Astrocyte of the hippocampus (primary cell): ENCODE measurements around the gene PDGFRB.
A peak's percentile ranks its signal among the peaks of the same experiment; 100 is the strongest.

Source experiments
- DNase-seq: peaks from one replicate; pipeline ENCODE4 v3.0.0; 2011; ENCODE audit warnings: low read depth, low spot score

Gene PDGFRB

DNA sequence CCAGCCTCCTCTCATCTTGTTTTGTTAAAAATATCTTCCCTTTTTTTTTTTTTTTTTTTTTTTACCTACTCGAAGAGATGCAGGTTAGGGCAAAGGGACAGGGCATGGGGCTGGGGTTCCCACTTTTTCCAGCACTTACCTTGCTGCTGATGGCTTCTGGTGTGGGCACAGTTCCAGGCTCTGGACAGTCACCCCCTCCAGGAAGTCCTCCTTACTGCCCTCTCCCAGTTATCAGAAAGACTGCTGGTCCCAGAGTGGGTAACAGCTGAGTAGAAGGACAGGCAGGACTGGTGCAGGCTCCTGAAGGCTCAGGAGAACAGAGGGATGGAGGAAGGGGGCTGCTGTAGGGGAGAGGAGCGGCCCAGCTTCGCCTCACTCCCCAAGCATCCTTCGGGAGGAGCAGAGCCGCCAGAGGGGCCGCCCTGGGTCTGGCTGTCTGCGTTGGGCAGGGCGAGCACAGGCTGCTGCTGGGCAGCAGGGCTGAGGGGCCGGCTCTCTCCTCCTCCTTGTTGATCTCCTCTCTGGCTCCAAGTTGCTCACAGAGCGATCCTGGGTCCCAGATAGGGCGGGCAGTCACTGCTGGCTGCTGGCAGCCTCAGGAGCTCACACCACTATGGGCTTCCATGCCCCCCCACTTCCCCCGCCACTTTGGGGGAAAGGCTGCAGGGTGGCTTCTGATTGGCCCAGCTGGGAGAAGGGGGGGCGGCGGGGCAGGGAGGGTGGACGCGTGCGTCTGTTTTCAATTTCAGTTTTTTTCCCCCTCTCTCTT is at the start of gene PDGFRB:
TSS of gene PDGFRB (minus strand) at position 588 of the 769 bp plus-strand sequence. CDS start 18,798 bp downstream, outside the sequence.
- peak; percentile 94 for DNase-seq

DNA sequence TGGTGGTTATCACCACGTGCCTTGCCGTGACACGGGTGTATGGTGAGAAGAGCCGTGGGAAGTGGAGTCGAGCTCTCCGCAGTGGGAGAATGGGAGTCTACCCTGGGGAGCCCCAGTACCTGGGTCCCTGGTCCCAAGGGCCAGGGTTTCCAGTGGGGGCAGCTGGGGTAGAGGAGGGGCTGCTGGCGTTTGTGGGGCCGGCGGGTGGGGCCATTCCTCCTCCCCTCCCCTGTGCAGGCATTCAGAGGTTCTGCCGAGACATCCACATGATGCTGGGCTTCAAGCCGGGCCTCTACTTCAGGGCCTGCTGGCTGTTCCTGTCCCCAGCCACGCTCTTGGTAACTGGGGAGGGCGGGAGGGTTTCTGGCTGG is 48.9 kb upstream of the PDGFRB start:
- no peak for DNase-seq

DNA sequence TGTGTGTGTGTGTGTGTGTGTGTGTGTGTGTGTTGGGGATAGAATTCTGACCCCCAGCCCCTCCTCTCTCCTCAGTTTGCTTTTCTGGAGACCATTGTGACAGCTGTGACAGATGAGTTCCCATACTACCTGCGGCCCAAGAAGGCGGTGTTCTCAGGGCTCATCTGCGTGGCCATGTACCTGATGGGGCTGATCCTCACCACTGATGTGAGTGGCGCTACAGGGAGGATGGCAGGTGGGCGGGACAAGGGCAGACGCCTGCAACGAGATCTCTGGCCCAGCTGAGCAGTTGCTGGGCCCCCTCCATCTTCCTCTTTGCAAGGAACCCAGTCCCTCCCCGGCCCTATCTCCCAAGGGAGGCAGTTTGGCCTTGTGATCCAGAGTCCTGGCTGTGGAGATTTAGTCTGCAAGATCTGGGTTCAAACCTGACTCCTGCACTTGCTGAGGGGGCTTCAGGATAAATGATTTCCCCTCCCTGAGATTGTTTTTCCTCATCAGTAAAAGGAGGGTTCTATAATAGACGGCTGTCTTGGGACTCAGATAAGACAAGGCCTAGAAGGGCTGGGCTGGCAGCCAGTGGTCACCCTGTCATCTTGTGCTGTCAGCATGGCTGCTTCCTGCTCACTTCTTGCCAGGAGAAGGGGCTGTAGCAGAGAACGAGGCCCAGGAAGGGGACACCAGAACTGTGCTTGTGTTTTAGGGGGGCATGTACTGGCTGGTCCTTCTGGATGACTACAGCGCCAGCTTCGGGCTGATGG is 48.4 kb upstream of the PDGFRB start:
- DNase-seq: no peak

GRCh38 chr5:150202501-150202900 is 46.9 kb upstream of the PDGFRB start:
- no peak for DNase-seq

DNA sequence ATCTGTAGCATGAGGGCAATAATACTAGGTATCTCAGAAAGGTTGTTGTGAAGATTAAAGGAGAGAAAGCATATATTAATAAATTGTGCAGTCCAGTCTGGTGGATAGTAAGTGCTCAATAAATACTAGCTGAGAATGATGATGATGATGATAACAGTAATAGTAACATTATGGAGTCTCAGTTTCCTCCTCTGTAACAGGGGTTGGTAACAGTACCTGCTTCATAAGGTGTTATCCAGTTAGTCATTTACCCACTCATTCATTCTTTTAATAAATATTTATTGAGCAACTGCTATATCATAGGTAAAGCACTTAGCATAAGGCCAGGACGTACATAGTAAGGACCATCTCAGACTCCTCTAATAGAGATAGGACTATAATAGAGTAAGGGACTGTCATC is 41.8 kb upstream of the PDGFRB start:
- no peak for DNase-seq

GRCh38 chr5:150196986-150197385 is 41.3 kb upstream of the PDGFRB start:
- DNase-seq: no peak

DNA sequence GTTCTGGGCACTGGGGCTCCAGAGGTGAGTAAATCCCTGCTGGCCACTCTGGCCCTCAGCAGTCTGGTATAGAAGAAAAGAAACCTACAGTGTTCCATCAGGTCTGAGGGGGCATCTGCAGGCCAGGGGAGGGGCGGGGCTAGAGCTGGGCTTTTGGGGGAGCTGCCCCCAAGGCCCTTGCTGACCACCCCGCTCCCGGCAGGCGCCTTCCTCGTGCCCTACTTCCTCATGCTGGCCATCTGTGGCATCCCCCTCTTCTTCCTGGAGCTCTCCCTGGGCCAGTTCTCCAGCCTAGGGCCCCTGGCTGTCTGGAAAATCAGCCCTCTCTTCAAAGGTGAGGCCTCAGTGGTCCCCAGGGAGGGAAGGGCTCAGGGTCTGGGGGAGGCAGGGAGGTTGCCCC is 40.9 kb upstream of the PDGFRB start:
- DNase-seq: no peak

DNA sequence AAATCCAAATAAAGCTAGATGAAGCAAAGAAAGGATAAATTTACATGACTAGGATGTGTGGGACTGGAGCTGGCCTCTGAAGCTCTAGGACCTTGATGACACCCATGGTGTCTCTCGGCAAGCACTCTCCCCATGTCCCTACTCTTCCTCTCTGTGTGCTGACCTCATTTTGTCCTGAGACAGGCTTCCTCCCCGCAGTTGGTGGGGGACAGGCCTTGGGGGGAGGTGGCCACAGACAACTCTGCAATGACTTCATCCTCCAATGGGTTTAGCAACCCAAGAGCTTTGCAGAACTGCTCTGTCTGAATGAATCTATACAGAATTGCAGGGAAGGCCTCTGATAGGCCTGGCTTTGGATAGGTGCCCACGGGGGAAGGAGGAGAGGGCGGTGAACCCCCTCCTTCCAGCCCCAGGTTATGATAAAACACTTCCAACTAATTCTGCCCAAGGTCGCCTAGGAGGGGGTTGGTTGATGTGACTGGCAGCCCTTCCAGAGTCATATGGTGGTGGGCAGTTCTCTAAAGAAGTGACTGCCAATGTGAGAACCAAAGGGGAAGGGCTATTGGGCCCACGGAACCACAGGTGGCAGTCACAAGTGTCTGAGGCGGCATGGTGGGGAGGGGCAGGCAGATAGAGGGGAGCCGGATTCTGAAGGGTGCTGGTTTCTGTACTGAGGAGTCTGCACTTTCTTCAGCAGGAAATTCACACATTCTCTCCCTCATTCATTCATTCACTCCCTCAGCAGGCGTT is 40.3 kb upstream of the PDGFRB start:
- DNase-seq: no peak

DNA sequence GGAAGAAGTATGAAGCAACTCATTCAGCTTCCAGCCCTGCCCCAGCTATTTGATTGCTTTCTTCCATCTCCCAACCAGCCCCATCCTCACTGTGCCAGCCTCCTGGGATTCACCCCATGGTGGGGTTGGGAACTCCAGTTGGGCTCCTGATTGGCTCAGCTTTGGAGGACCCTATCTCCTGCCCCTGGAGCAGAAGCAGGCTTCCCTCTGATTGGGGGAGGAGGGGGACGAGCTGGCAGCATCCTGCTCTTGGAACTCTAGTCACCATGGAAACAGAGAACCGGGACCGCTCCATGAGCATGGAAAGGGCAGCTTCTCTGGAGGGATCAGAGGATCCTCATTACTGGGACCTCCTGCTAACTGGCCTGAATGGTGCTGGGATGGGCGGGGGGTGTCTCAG is 36.8 kb upstream of the PDGFRB start:
- DNase-seq: no peak

- no peak for DNase-seq
Observed at GRCh38 chr5:150190987-150191386, 35.3 kb upstream of the PDGFRB start.

DNA sequence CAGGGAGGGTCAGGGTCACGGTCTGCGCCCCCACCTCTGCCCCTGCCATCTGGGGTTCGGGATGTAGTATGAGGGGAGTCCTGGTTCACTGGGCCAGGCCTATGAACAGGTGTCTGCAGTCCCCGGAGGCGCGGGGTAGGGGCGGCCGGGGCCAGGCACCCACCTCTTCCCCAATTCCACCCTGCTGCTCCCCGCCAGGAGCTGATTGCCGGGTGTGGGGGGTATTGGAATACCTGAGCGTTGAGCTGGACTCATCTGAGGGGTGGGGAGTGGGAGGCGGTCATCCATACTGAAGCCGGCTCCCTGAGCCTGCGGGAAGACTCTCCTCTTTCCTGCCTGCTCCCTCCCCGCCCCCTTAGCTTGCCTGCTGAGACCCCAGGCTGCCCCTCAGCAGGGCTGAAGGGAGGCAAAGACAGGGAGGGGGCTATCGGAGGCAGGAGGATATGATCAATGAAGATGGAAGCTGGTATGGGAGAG is 34.9 kb upstream of the PDGFRB start:
- DNase-seq: no peak

- no peak for DNase-seq
Observed at GRCh38 chr5:150189728-150190502, 34.3 kb upstream of the PDGFRB start, which contains the start of gene SLC6A7. SLC6A7 (plus strand) TSS chr5:150190062; CDS start chr5:150190328, 266 bp downstream.

DNA sequence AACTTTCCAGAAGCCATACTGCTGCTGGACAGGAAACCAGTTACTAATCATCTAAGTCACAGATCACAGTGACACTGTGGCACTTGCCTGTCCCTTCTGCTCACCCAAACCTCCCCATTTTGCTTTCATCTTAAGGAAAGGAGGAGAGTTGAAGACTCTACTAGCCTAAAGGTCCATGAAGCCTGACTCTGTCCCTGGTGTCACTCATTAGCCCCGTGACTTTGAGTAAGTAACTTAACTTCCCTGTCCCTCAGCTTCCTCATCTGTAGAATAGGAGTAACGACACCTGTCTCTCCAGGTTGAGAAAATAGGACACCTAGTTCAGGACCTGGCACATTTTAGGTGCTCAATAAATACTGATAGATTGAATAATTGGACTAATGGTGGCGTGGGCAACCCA is 33.7 kb upstream of the PDGFRB start:
- no peak for DNase-seq

DNA sequence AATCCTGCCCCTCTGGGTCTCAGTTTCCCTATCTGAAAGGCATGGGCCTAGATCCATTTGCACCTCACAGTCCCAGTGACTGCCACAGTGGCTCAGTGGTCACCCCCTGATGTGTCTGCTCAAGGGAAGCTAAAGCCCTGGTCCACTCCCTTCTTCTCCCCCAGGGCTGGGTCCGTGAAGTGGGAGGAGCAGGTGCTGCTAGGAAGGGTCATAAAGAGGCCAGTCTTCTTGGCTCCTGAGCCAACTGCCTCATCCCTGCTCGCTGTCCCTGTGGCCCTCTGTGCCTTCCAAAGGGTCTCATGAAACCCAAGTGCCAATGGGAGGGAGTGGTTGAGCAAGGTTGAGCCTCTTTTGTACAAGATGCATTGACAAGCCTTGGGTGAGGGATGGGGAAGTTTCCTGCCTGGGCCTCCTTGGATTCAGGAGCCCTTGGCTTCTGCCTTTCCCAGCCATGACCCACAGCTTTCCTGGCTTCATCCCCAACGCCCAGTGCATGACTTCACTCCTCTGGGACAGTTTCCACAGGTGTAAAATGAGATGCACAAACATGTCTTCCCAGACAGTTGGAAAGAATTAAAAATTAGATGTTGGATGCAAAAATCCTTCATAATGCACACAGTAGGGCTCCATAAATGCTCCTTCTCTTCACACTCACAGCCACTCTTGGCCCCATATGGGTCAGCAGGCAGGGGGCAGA is 32.6 kb upstream of the PDGFRB start:
- DNase-seq: no peak

- no peak for DNase-seq
Observed at GRCh38 chr5:150186897-150187296, 31.3 kb upstream of the PDGFRB start.

GRCh38 chr5:150186137-150186536 is 30.5 kb upstream of the PDGFRB start:
- no peak for DNase-seq

GRCh38 chr5:150184990-150185912 is 29.6 kb upstream of the PDGFRB start:
- no peak for DNase-seq

DNA sequence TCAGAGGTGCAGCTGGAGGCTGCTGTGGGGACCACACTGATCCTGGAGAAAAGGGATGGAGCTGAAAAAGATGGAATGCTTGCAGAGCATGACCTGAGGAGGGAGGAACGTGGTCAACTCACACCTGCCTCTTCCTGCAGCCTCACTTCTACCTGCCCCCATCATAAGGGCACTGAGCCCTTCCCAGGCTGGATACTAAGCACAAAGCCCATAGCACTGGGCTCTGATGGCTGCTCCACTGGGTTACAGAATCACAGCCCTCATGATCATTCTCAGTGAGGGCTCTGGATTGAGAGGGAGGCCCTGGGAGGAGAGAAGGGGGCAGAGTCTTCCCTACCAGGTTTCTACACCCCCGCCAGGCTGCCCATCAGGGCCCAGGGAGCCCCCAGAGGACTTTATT is 28.4 kb upstream of the PDGFRB start:
- no peak for DNase-seq

- no peak for DNase-seq
Observed at GRCh38 chr5:150183436-150183835, 27.8 kb upstream of the PDGFRB start.

DNA sequence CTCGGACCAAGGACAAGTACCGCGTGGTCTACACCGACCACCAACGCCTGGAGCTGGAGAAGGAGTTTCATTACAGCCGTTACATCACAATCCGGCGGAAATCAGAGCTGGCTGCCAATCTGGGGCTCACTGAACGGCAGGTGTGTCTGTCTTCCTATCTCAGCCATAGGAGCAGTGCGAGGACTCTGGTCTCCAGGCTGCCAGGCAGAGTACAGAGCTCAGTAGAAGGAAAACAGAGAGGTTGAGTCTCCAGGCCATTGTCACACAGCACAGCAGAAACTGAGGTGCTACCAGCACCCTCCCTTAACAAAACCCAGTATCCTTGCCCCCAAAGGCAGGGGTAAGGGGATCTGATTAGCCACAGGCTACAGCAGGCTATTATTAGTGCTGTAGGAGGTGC is 27.1 kb upstream of the PDGFRB start:
- no peak for DNase-seq
